HEK293 (cell line): ENCODE data around the gene B9D1.
"Not testable (repeated sequence)": the region's sequence is repeated elsewhere in the genome, so short reads cannot be mapped to it uniquely, and the experiment has no call there.

Source experiments
- CTCF ChIA-PET: fragments of 350-600 bp; formaldehyde crosslinking; extraction: SDS; loops from one replicate; lab custom pipeline; 2021; ENCODE audit warnings: antibody characterized with exemption; lab: Yijun Ruan, JAX
- POLR2A ChIA-PET: fragments of 300-600 bp; formaldehyde crosslinking; extraction: SDS; loops from one replicate; lab custom pipeline; 2020; ENCODE audit warnings: antibody characterized with exemption, inconsistent platforms; lab: Yijun Ruan, JAX
- H3K27ac ChIP-seq: fragments of 200-500 bp; sonication (Bioruptor generic); 2 replicates; pipeline ENCODE4 v1.5.1; 2014; ENCODE audit warnings: low read depth, low read length, control low read depth, inconsistent platforms; ENCODE audit errors: extremely low read depth
- H3K36me3 ChIP-seq, 2 experiments: fragments of 200-500 bp in 1 of 2; sonication (Bioruptor generic) in 1 of 2; 1 replicate in 1 of 2; 2 replicates in 1 of 2; pipeline ENCODE4 v1.5.1; 2014 to 2017; ENCODE audit warnings: inconsistent platforms in 2 of 2, low read length in 2 of 2; ENCODE audit not compliant: control insufficient read depth in 2 of 2, insufficient read depth in 1 of 2
- H3K4me1 ChIP-seq: fragments of 200-500 bp; sonication (Bioruptor generic); 2 replicates; pipeline ENCODE4 v1.5.1; 2014; ENCODE audit warnings: mild to moderate bottlenecking, low read length, inconsistent platforms; ENCODE audit not compliant: control insufficient read depth, insufficient read depth
- H3K4me3 ChIP-seq: 2 replicates; pipeline ENCODE4 v1.5.1; 2011; ENCODE audit warnings: low read depth, mild to moderate bottlenecking, control low read depth, low read length, moderate library complexity
- H3K9me3 ChIP-seq: fragments of 200-500 bp; sonication (Bioruptor generic); 2 replicates; pipeline ENCODE4 v1.5.1; 2014; ENCODE audit warnings: low read depth, low read length, inconsistent platforms; ENCODE audit not compliant: control insufficient read depth, insufficient read depth
- AEBP2 ChIP-seq: fragments of 450-650 bp; formaldehyde crosslinking; IDR thresholded peaks from 2 replicates; pipeline ENCODE4 v1.5.1; 2016; ENCODE audit warnings: missing biosample characterization, missing genetic modification characterization, borderline replicate concordance
- REPIN1 ChIP-seq: fragments of 450-650 bp; formaldehyde crosslinking; IDR thresholded peaks from 2 replicates; pipeline ENCODE4 v1.5.1; 2017; ENCODE audit warnings: missing biosample characterization, missing genetic modification characterization, low read depth
- ZNF146 ChIP-seq: fragments of 450-650 bp; formaldehyde crosslinking; IDR thresholded peaks from 2 replicates; pipeline ENCODE4 v1.5.1; 2016; ENCODE audit warnings: missing biosample characterization, missing genetic modification characterization
- ZNF148 ChIP-seq: fragments of 450-650 bp; formaldehyde crosslinking; IDR thresholded peaks from 2 replicates; pipeline ENCODE4 v1.5.0; 2017; ENCODE audit warnings: missing biosample characterization, missing genetic modification characterization, borderline replicate concordance
- ZNF239 ChIP-seq: fragments of 450-650 bp; formaldehyde crosslinking; IDR thresholded peaks from 2 replicates; pipeline ENCODE4 v1.5.1; 2016; ENCODE audit warnings: missing biosample characterization, missing genetic modification characterization
- ZNF26 ChIP-seq: fragments of 450-650 bp; formaldehyde crosslinking; IDR thresholded peaks from 2 replicates; pipeline ENCODE4 v1.5.1; 2016; ENCODE audit warnings: missing biosample characterization, missing genetic modification characterization
- ZNF292 ChIP-seq: fragments of 450-650 bp; formaldehyde crosslinking; IDR thresholded peaks from 2 replicates; pipeline ENCODE4 v1.5.1; 2016; ENCODE audit warnings: low read depth, missing biosample characterization, missing genetic modification characterization, borderline replicate concordance
- ZNF362 ChIP-seq: fragments of 450-650 bp; formaldehyde crosslinking; IDR thresholded peaks from 2 replicates; pipeline ENCODE4 v1.5.1; 2016; ENCODE audit warnings: missing biosample characterization, missing genetic modification characterization
- ZNF558 ChIP-seq: fragments of 450-650 bp; formaldehyde crosslinking; IDR thresholded peaks from 2 replicates; pipeline ENCODE4 v1.5.1; 2016; ENCODE audit warnings: missing biosample characterization, missing genetic modification characterization
- ZNF585B ChIP-seq: fragments of 450-650 bp; formaldehyde crosslinking; IDR thresholded peaks from 2 replicates; pipeline ENCODE4 v1.5.1; 2016; ENCODE audit warnings: missing biosample characterization, missing genetic modification characterization
- ZNF639 ChIP-seq: fragments of 450-650 bp; formaldehyde crosslinking; IDR thresholded peaks from 2 replicates; pipeline ENCODE4 v1.5.1; 2016; ENCODE audit warnings: missing biosample characterization, missing genetic modification characterization
- ZNF670 ChIP-seq: fragments of 450-650 bp; formaldehyde crosslinking; IDR thresholded peaks from 2 replicates; pipeline ENCODE4 v1.5.1; 2016; ENCODE audit warnings: missing biosample characterization, missing genetic modification characterization, low read depth
- ZNF704 ChIP-seq: fragments of 450-650 bp; formaldehyde crosslinking; IDR thresholded peaks from 2 replicates; pipeline ENCODE4 v1.5.1; 2016; ENCODE audit warnings: missing biosample characterization, missing genetic modification characterization
- ZNF76 ChIP-seq: fragments of 450-650 bp; formaldehyde crosslinking; IDR thresholded peaks from 2 replicates; pipeline ENCODE4; 2016; ENCODE audit warnings: low read depth, missing biosample characterization, missing genetic modification characterization, borderline replicate concordance
- ZNF768 ChIP-seq: fragments of 450-650 bp; formaldehyde crosslinking; IDR thresholded peaks from 2 replicates; pipeline ENCODE4 v1.5.1; 2018; ENCODE audit warnings: missing biosample characterization, mild to moderate bottlenecking, missing genetic modification characterization
- ZNF777 ChIP-seq: fragments of 450-650 bp; formaldehyde crosslinking; IDR thresholded peaks from 2 replicates; pipeline ENCODE4 v1.5.1; 2017; ENCODE audit warnings: missing biosample characterization, missing genetic modification characterization, borderline replicate concordance
- ZNF785 ChIP-seq: fragments of 450-650 bp; formaldehyde crosslinking; IDR thresholded peaks from 2 replicates; pipeline ENCODE4 v1.5.1; 2016; ENCODE audit warnings: missing biosample characterization, missing genetic modification characterization

Gene B9D1

GRCh38 chr17:19357351-19357750 is 5.2 kb downstream of the B9D1 start:
- Histone ChIP-seq H3K4me1 (peaks cover 5% of the 10 kb centered on the region), H3K9me3 (no peaks in the 10 kb centered on the region), H3K27ac (no peak overlapping the region), H3K36me3 (peaks cover 0 to 37% of the 10 kb centered on the region in 2 experiments; a peak in 1 of 3 replicates), H3K4me3 (no peak overlapping the region)
- ChIA-PET CTCF (interaction anchor here (1.6 kb wide), 1 partner anchor 410 kb away, joined by 5 read pairs; no protein-coding TSS in a partner anchor), POLR2A (interaction anchor here (1.5 kb wide), 1 partner anchor 20 kb away, joined by 5 read pairs; the partner anchor contains the start of gene MAPK7)
- TF ChIP-seq ZNF639 (tag by site-specific recombination): no peak
- TF ChIP-seq ZNF777 (tag by site-specific recombination): no peak

GRCh38 chr17:19354748-19355147 is 7.8 kb downstream of the B9D1 start:
- no peaks in the 10 kb centered on the region for H3K4me1 ChIP-seq
- peaks cover 0 to 31% of the 10 kb centered on the region in 2 experiments; a peak in 1 of 3 replicates for H3K36me3 ChIP-seq
- no peaks in the 10 kb centered on the region for H3K9me3 ChIP-seq
- ChIA-PET CTCF (interaction anchor here (0.6 to 2.0 kb wide), 4 partner anchors 8 to 93 kb away, joined by 3 to 21 read pairs (median 4); partner anchors contain the start of gene B9D1), POLR2A (interaction anchor here (0.8 to 1.0 kb wide), 2 partner anchors 8 to 23 kb away, joined by 3 read pairs; no protein-coding TSS in a partner anchor)
- H3K4me3 ChIP-seq: no peak overlapping the region
- no peak overlapping the region for H3K27ac ChIP-seq
- TF ChIP-seq ZNF26 (no peak), ZNF785 (tag by site-specific recombination) (no peak), ZNF558 (tag by site-specific recombination) (peak; percentile 93)
- TF ChIP-seq, all 188 proteins: peak for 1

GRCh38 chr17:19353401-19353800 is 9.1 kb downstream of the B9D1 start:
- POLR2A ChIA-PET, H3K9me3 ChIP-seq, H3K4me1 ChIP-seq, H3K27ac ChIP-seq, H3K4me3 ChIP-seq: not testable (repeated sequence)
- CTCF ChIA-PET: interaction anchor here (0.7 to 2.0 kb wide), 4 partner anchors 10 to 409 kb away, joined by 3 to 21 read pairs (median 6); partner anchors contain the start of gene B9D1
- H3K36me3 ChIP-seq: peaks cover 0 to 19% of the 10 kb centered on the region in 2 experiments; a peak in 1 of 3 replicates

GRCh38 chr17:19348806-19349205 is 13.7 kb downstream of the B9D1 start:
- Histone ChIP-seq H3K27ac (no peak overlapping the region), H3K9me3 (no peaks in the 10 kb centered on the region), H3K36me3 (peaks cover 0 to 3% of the 10 kb centered on the region in 2 experiments; a peak in 1 of 3 replicates), H3K4me3 (no peak overlapping the region), H3K4me1 (peaks cover 8% of the 10 kb centered on the region)
- ChIA-PET POLR2A (no interaction called here), CTCF (no interaction called here)
- TF ChIP-seq ZNF239 (tag by site-specific recombination) (no peak), AEBP2 (tag by site-specific recombination) (no peak), ZNF768 (tag by site-specific recombination) (no peak), ZNF585B (tag by site-specific recombination) (no peak), ZNF362 (tag by site-specific recombination) (no peak), REPIN1 (no peak), ZNF76 (tag by site-specific recombination) (no peak), ZNF704 (tag by site-specific recombination) (no peak), ZNF670 (tag by site-specific recombination) (no peak), ZNF148 (tag by site-specific recombination) (no peak), ZNF558 (tag by site-specific recombination) (no peak), ZNF146 (no peak), ZNF292 (tag by site-specific recombination) (no peak)
